Activated CD8-positive, alpha-beta memory T cell treated with anti-CD3 and anti-CD28 coated beads for 36 hours (primary cell): ENCODE results near the gene POLR3F. TPM values are rescaled to one million over a fixed set of nuclear protein-coding genes. Genes with fewer than 3 reads are reported as not detected.
"Not testable (repeated sequence)": the region's sequence is repeated elsewhere in the genome, so short reads cannot be mapped to it uniquely, and the experiment has no call there.

Experiments used
- CTCF ChIA-PET: fragments of 350-600 bp; sonication (Branson Sonifier 250); formaldehyde crosslinking; loops from one replicate; lab custom pipeline; 2021; ENCODE audit warnings: antibody characterized with exemption; lab: Charles Lee
- POLR2A ChIA-PET: fragments of 350-600 bp; sonication (Branson Sonifier 250); formaldehyde crosslinking; loops from one replicate; lab custom pipeline; 2021; ENCODE audit warnings: antibody characterized with exemption; lab: Charles Lee
- total RNA-seq, 2 experiments: library from RNA; stranded (reverse); gene quantifications; one replicate each; pipeline ENCODE4 v1.2.3, GENCODE V29; 2021

POLR3F gene
- total RNA-seq, 2 experiments from 2014 or later, result 16.0 to 16.6 TPM

GRCh38 chr20:18496740-18497592, 29.8 kb downstream of the POLR3F start, which contains the start of gene RBBP9:
Gene RBBP9 (minus strand): TSS chr20:18497225. CDS start chr20:18497167, 58 bp downstream.
- POLR2A ChIA-PET, result interaction anchor here (0.7 to 2.1 kb wide), 4 partner anchors 10 to 504 kb away, joined by 3 to 20 read pairs (median 5); partner anchors contain the start of genes DZANK1, POLR3F and SEC23B
- CTCF ChIA-PET, result interaction anchor here (1.1 to 3.4 kb wide), 2 partner anchors 10 to 24 kb away, joined by 3 to 8 read pairs; partner anchors contain the start of gene SEC23B

GRCh38 chr20:18497603-18498002, 30.4 kb downstream of the POLR3F start:
- POLR2A ChIA-PET, result interaction anchor here (0.7 to 2.1 kb wide), 3 partner anchors 10 to 505 kb away, joined by 3 to 20 read pairs (median 7); partner anchors contain the start of genes DZANK1, POLR3F and SEC23B

GRCh38 chr20:18501672-18502071, 34.5 kb downstream of the POLR3F start:
- CTCF ChIA-PET, POLR2A ChIA-PET: not testable (repeated sequence)

More at GRCh38 chr20:18497603-18498002, 30.4 kb downstream of the POLR3F start:
- CTCF ChIA-PET, result interaction anchor here (0.6 to 3.4 kb wide), 3 partner anchors 10 to 87 kb away, joined by 3 to 8 read pairs (median 7); partner anchors contain the start of gene SEC23B

GRCh38 chr20:18504479-18505060, 37.4 kb downstream of the POLR3F start:
- POLR2A ChIA-PET, result no interaction called here
- CTCF ChIA-PET, result no interaction called here

- POLR2A ChIA-PET, result interaction anchor here (1.2 to 3.1 kb wide), 3 partner anchors 10 to 62 kb away, joined by 5 to 20 read pairs (median 6); partner anchors contain the start of genes DZANK1, POLR3F and RBBP9
- CTCF ChIA-PET, result interaction anchor here (0.6 to 2.5 kb wide), 3 partner anchors 11 to 48 kb away, joined by 3 to 15 read pairs (median 8); partner anchors contain the start of genes DZANK1, POLR3F and RBBP9
Observed at GRCh38 chr20:18506744-18507143, 39.6 kb downstream of the POLR3F start.

- POLR2A ChIA-PET, result interaction anchor here (0.6 to 3.1 kb wide), 5 partner anchors 11 to 541 kb away, joined by 4 to 20 read pairs (median 6); partner anchors contain the start of genes DZANK1, POLR3F, RBBP9 and ZNF133
- CTCF ChIA-PET, result interaction anchor here (2.2 to 2.5 kb wide), 2 partner anchors 11 to 40 kb away, joined by 8 to 15 read pairs; partner anchors contain the start of genes DZANK1, POLR3F and RBBP9
Observed at GRCh38 chr20:18507218-18508191, 40.3 kb downstream of the POLR3F start, which contains the start of gene SEC23B. Gene SEC23B (plus strand): TSS chr20:18507940. CDS start chr20:18510836, 2,896 bp downstream.

GRCh38 chr20:18511571-18511970, 44.4 kb downstream of the POLR3F start:
- ChIA-PET POLR2A (no interaction called here), CTCF (no interaction called here)

GRCh38 chr20:18513208-18513607, 46.0 kb downstream of the POLR3F start:
- CTCF ChIA-PET, result no interaction called here
- POLR2A ChIA-PET, result no interaction called here

GRCh38 chr20:18514127-18514526, 46.9 kb downstream of the POLR3F start:
- ChIA-PET CTCF (no interaction called here), POLR2A (no interaction called here)

- CTCF ChIA-PET, result interaction anchor here (0.6 kb wide), 1 partner anchor 59 kb away, joined by 3 read pairs; no protein-coding TSS in a partner anchor
- POLR2A ChIA-PET, result interaction anchor here (0.7 kb wide), 3 partner anchors 31 to 548 kb away, joined by 4 to 7 read pairs (median 5); partner anchors contain the start of gene SNX5
Observed at GRCh38 chr20:18515973-18516372, 48.8 kb downstream of the POLR3F start.

- CTCF ChIA-PET, POLR2A ChIA-PET: not testable (repeated sequence)
Observed at GRCh38 chr20:18522066-18522465, 54.9 kb downstream of the POLR3F start.

GRCh38 chr20:18523066-18523465, 55.9 kb downstream of the POLR3F start:
- POLR2A ChIA-PET, result no interaction called here
- CTCF ChIA-PET, result no interaction called here

- ChIA-PET CTCF (no interaction called here), POLR2A (no interaction called here)
Observed at GRCh38 chr20:18524646-18525045, 57.5 kb downstream of the POLR3F start.

GRCh38 chr20:18526761-18527160, 59.6 kb downstream of the POLR3F start:
- POLR2A ChIA-PET, CTCF ChIA-PET: not testable (repeated sequence)

GRCh38 chr20:18527339-18527738, 60.1 kb downstream of the POLR3F start:
- ChIA-PET POLR2A (no interaction called here), CTCF (no interaction called here)

GRCh38 chr20:18527836-18528235, 60.6 kb downstream of the POLR3F start:
- ChIA-PET CTCF (no interaction called here), POLR2A (no interaction called here)

- POLR2A ChIA-PET, result no interaction called here
- CTCF ChIA-PET, result no interaction called here
Observed at GRCh38 chr20:18529041-18529440, 61.9 kb downstream of the POLR3F start.

- ChIA-PET CTCF (no interaction called here), POLR2A (no interaction called here)
Observed at GRCh38 chr20:18532626-18533025, 65.4 kb downstream of the POLR3F start.
